ENCODE measurements around the gene BCO2.
A peak's percentile ranks its signal among the peaks of the same experiment; 100 is the strongest.
"Not testable (repeated sequence)": the region's sequence is repeated elsewhere in the genome, so short reads cannot be mapped to it uniquely, and the experiment has no call there.

BCO2 gene

DNA sequence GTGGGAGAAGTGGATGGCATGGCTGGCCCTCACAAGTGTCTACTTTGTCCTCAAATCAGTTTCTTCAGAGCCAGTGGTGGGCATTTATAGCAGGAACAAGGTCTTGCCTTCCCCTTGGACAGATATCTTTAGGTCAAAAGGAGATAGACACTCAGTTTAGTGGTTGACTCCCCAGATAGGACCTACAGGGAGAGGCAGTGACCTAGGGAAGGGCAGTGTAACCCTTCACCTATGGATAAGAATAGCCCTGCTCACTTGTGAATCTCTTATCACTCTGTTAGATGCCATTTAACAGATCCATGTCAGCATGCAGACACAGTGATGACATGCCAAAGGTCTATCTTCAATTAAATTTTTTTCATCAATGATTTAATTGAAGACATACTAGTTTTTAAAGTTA is 11.0 kb downstream of the BCO2 start (continued):
- TF ChIP-seq, protein P1, sequence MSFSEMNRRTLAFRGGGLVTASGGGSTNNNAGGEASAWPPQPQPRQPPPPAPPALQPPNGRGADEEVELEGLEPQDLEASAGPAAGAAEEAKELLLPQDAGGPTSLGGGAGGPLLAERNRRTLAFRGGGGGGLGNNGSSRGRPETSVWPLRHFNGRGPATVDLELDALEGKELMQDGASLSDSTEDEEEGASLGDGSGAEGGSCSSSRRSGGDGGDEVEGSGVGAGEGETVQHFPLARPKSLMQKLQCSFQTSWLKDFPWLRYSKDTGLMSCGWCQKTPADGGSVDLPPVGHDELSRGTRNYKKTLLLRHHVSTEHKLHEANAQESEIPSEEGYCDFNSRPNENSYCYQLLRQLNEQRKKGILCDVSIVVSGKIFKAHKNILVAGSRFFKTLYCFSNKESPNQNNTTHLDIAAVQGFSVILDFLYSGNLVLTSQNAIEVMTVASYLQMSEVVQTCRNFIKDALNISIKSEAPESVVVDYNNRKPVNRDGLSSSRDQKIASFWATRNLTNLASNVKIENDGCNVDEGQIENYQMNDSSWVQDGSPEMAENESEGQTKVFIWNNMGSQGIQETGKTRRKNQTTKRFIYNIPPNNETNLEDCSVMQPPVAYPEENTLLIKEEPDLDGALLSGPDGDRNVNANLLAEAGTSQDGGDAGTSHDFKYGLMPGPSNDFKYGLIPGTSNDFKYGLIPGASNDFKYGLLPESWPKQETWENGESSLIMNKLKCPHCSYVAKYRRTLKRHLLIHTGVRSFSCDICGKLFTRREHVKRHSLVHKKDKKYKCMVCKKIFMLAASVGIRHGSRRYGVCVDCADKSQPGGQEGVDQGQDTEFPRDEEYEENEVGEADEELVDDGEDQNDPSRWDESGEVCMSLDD (tag by site-specific recombination; IDR thresholded peaks at IDR 0.05): no peak
- no peak for TF ChIP-seq ZIC2 (tag by site-specific recombination; IDR thresholded peaks at IDR 0.05)

DNA sequence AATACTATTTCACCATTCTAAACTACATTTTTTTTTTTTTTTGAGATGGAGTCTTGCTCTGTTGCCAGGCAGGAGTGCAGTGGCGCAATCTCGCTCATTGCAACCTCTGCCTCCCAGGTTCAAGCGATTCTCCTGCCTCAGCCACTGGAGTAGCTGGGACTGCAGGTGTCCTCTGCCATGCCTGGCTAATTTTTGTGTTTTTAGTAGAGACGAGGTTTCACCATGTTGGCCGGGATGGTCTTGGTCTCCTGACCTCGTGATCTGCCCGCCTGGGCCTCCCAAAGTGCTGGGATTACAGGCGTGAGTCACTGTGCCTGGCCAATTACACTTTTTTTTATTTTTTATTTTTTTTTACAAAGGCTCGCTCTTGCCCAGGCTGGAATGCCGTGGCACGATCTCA is 19.8 kb downstream of the BCO2 start:
- POLR2A ChIA-PET; H3K9me3 ChIP-seq (ENCODE audit: control insufficient read depth, insufficient read depth, low read depth, low read length); H3K4me3 ChIP-seq (ENCODE audit: low read depth, low read length); H3K36me3 ChIP-seq (ENCODE audit: control insufficient read depth in 2 of 2, insufficient read depth in 1 of 2, low read length in 2 of 2); H3K4me1 ChIP-seq (ENCODE audit: control insufficient read depth, insufficient read depth, low read length); H3K27ac ChIP-seq (ENCODE audit: extremely low read depth, low read depth, low read length): not testable (repeated sequence)
- CTCF ChIA-PET: interaction anchor here (0.7 kb wide), 1 partner anchor 175 kb away, joined by 3 read pairs; no protein-coding TSS in a partner anchor

DNA sequence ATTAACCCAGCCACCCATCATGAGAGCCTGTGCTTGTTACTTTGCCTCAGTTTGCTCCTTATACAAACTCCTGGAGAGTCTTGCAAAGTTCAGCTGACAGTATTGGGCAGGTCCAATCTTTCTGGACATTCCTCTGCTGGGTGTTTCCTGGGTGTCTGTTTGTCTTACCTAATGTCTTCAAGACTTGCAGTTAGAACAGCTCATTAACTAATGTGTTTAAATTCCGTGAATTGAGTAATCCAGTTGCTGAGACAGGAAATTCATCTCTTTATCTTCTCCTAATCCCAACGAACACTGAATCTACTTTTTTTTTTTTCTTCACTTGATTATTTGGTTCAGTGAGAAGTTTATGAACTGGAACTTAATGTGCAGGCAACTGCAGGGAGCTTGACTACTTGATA is 20.6 kb downstream of the BCO2 start:
- Histone ChIP-seq H3K36me3 (ENCODE audit: control insufficient read depth in 2 of 2, insufficient read depth in 1 of 2, low read length in 2 of 2) (no peaks in the 10 kb centered on the region), H3K9me3 (ENCODE audit: control insufficient read depth, insufficient read depth, low read depth, low read length) (no peaks in the 10 kb centered on the region), H3K4me1 (ENCODE audit: control insufficient read depth, insufficient read depth, low read length) (no peaks in the 10 kb centered on the region), H3K27ac (ENCODE audit: extremely low read depth, low read depth, low read length) (no peak overlapping the region), H3K4me3 (ENCODE audit: low read depth, low read length) (no peak overlapping the region)
- POLR2A ChIA-PET: no interaction called here
- CTCF ChIA-PET: interaction anchor here (0.6 to 0.8 kb wide), 4 partner anchors 23 to 175 kb away, joined by 3 to 4 read pairs (median 3); partner anchors contain the start of gene PTS
- TF ChIP-seq, protein P2, sequence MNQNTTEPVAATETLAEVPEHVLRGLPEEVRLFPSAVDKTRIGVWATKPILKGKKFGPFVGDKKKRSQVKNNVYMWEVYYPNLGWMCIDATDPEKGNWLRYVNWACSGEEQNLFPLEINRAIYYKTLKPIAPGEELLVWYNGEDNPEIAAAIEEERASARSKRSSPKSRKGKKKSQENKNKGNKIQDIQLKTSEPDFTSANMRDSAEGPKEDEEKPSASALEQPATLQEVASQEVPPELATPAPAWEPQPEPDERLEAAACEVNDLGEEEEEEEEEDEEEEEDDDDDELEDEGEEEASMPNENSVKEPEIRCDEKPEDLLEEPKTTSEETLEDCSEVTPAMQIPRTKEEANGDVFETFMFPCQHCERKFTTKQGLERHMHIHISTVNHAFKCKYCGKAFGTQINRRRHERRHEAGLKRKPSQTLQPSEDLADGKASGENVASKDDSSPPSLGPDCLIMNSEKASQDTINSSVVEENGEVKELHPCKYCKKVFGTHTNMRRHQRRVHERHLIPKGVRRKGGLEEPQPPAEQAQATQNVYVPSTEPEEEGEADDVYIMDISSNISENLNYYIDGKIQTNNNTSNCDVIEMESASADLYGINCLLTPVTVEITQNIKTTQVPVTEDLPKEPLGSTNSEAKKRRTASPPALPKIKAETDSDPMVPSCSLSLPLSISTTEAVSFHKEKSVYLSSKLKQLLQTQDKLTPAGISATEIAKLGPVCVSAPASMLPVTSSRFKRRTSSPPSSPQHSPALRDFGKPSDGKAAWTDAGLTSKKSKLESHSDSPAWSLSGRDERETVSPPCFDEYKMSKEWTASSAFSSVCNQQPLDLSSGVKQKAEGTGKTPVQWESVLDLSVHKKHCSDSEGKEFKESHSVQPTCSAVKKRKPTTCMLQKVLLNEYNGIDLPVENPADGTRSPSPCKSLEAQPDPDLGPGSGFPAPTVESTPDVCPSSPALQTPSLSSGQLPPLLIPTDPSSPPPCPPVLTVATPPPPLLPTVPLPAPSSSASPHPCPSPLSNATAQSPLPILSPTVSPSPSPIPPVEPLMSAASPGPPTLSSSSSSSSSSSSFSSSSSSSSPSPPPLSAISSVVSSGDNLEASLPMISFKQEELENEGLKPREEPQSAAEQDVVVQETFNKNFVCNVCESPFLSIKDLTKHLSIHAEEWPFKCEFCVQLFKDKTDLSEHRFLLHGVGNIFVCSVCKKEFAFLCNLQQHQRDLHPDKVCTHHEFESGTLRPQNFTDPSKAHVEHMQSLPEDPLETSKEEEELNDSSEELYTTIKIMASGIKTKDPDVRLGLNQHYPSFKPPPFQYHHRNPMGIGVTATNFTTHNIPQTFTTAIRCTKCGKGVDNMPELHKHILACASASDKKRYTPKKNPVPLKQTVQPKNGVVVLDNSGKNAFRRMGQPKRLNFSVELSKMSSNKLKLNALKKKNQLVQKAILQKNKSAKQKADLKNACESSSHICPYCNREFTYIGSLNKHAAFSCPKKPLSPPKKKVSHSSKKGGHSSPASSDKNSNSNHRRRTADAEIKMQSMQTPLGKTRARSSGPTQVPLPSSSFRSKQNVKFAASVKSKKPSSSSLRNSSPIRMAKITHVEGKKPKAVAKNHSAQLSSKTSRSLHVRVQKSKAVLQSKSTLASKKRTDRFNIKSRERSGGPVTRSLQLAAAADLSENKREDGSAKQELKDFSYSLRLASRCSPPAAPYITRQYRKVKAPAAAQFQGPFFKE (tag by site-specific recombination; IDR thresholded peaks at IDR 0.05; ENCODE audit: borderline replicate concordance): no peak
- TF ChIP-seq KLF1 (tag by site-specific recombination; IDR thresholded peaks at IDR 0.05) (peak; percentile 60), ZNF248 (tag by site-specific recombination; IDR thresholded peaks at IDR 0.05) (no peak), ZBTB17 (tag by site-specific recombination; IDR thresholded peaks at IDR 0.05) (peak; percentile 28; the same call in 1 of the 2 replicates)

DNA sequence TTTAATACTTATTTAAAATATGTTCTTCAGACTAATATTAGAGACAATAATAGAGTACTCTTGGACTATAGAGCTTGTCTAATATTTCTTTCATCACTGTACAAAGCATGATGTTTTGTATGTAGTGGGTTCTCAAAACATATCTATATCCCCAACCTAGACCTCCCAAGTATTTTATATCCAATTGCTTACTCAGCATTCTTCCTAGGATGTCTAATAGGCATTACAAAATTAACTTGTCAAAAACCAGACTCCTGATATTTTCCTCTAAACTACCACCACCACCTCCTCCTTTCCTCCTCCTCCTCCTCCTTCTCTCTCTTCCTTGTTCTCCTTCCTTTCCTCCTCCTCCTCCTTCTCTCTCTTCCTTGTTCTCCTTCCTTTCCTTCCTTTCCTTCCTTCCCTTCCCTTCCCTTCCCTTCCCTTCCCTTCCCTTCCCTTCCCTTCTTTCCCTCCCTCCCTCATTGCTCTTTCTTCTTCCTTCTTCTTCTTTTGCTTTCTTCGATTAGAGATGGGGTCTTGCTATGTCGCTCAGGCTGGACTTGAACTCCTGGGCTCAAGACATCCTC is 21.3 kb downstream of the BCO2 start:
- ChIA-PET CTCF (interaction anchor here (0.6 to 0.8 kb wide), 3 partner anchors 23 to 70 kb away, joined by 3 to 4 read pairs (median 3); partner anchors contain the start of gene PTS), POLR2A (no interaction called here)
- H3K27ac ChIP-seq (ENCODE audit: extremely low read depth, low read depth, low read length): no peak overlapping the region
- H3K9me3 ChIP-seq (ENCODE audit: control insufficient read depth, insufficient read depth, low read depth, low read length): no peaks in the 10 kb centered on the region
- no peaks in the 10 kb centered on the region for H3K36me3 ChIP-seq (ENCODE audit: control insufficient read depth in 2 of 2, insufficient read depth in 1 of 2, low read length in 2 of 2)
- H3K4me1 ChIP-seq (ENCODE audit: control insufficient read depth, insufficient read depth, low read length): no peaks in the 10 kb centered on the region
- no peak overlapping the region for H3K4me3 ChIP-seq (ENCODE audit: low read depth, low read length)
- peak; percentile 56; the same call in 1 of the 2 replicates for TF ChIP-seq ZNF366 (tag by site-specific recombination; conservative IDR thresholded peaks at IDR 0.05)
- TF ChIP-seq ZNF596 (tag by site-specific recombination; IDR thresholded peaks at IDR 0.05): no peak
